ENCODE data around the gene PFKL. TPM values are rescaled to one million over a fixed set of nuclear protein-coding genes. Genes with fewer than 3 reads are reported as not detected.

The PFKL gene
- polyA plus RNA-seq, 1 donor (not counting 4 experiments of a cell fraction or from before 2014, with no cell fraction given), result 46.6 TPM

DNA sequence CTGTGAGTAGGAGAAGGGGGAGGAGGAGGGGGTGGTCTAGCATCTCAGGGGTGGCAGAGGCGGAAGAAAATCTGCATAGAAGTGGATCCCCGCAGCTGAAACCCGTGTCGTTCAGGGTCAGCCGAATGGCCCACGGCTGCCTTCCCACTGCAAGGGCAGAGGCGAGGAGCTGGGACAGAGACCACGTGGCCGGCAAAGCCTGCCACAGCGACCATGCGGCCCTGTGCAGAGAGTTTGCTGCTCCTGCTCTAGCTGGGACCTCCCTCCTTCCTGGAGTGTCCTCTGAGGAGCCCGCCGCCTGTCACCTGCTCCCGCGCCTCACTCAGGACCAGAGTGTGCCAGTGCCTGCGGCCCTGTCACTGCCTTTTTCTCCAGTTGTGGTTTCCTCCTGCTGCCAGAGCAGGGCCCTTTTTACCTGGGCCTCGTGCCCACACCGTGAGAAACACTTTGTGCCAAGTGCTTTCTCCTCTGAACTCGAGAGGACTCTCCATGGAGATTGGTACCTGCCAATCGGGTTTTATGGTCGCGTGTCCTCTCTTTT lies 48.1 kb downstream of the PFKL start:
- Histone ChIP-seq H3K4me2 (ENCODE audit: control insufficient read depth, extremely low read depth, insufficient read depth, low read depth, low read length) (no peak overlapping the region), H3K4me1 (ENCODE audit: control insufficient read depth, extremely low read depth, insufficient read depth, low read length) (no peaks in the 10 kb centered on the region), H3K9ac (ENCODE audit: control insufficient read depth, extremely low read depth, insufficient read depth, low read length) (no peak overlapping the region), H3K36me3 (ENCODE audit: control insufficient read depth in 2 of 2, extremely low read depth in 1 of 2, insufficient read depth in 2 of 2, low read length in 2 of 2) (no peaks in the 10 kb centered on the region), H4K20me1 (ENCODE audit: control insufficient read depth, extremely low read depth, insufficient read depth, low read length) (no peaks in the 10 kb centered on the region), H3K9me3 (ENCODE audit: control insufficient read depth, low read depth, low read length) (no peaks in the 10 kb centered on the region), H2AFZ (ENCODE audit: control insufficient read depth, low read length) (no peak overlapping the region), H3K27me3 (ENCODE audit: control insufficient read depth, extremely low read depth, insufficient read depth, low read length) (peaks cover 42% of the 10 kb centered on the region), H3K4me3 (ENCODE audit: control insufficient read depth in 2 of 3, extremely low read depth in 1 of 3, insufficient read depth in 2 of 3, low read depth in 1 of 3, low read length in 3 of 3) (no peak overlapping the region), H3K79me2 (ENCODE audit: control insufficient read depth, insufficient read depth, low read length) (no peaks in the 10 kb centered on the region), H3K27ac (ENCODE audit: control insufficient read depth, insufficient read depth, low read length) (no peak overlapping the region), H3K9me1 (ENCODE audit: control insufficient read depth, extremely low read depth, insufficient read depth, low read length) (no peaks in the 10 kb centered on the region)
- DNase-seq (ENCODE audit: low read depth, low spot score) (no peak), FAIRE-seq (no peak)
- dilution Hi-C loops (cut with MboI; ENCODE audit: extremely low pct_ligation_motif_present, low sequenced_read_pairs), result no loop called here
- TF ChIP-seq, protein P1, sequence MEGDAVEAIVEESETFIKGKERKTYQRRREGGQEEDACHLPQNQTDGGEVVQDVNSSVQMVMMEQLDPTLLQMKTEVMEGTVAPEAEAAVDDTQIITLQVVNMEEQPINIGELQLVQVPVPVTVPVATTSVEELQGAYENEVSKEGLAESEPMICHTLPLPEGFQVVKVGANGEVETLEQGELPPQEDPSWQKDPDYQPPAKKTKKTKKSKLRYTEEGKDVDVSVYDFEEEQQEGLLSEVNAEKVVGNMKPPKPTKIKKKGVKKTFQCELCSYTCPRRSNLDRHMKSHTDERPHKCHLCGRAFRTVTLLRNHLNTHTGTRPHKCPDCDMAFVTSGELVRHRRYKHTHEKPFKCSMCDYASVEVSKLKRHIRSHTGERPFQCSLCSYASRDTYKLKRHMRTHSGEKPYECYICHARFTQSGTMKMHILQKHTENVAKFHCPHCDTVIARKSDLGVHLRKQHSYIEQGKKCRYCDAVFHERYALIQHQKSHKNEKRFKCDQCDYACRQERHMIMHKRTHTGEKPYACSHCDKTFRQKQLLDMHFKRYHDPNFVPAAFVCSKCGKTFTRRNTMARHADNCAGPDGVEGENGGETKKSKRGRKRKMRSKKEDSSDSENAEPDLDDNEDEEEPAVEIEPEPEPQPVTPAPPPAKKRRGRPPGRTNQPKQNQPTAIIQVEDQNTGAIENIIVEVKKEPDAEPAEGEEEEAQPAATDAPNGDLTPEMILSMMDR (optimal IDR thresholded peaks at IDR 0.05 in 1 of 3, IDR thresholded peaks at IDR 0.05 in 1 of 3, conservative IDR thresholded peaks at IDR 0.05 in 1 of 3; ENCODE audit: extremely low read depth in 1 of 3, insufficient read depth in 2 of 3, low read length in 3 of 3), result no peak
- no peak for TF ChIP-seq EZH2 (IDR thresholded peaks at IDR 0.05; ENCODE audit: low read length)

DNA sequence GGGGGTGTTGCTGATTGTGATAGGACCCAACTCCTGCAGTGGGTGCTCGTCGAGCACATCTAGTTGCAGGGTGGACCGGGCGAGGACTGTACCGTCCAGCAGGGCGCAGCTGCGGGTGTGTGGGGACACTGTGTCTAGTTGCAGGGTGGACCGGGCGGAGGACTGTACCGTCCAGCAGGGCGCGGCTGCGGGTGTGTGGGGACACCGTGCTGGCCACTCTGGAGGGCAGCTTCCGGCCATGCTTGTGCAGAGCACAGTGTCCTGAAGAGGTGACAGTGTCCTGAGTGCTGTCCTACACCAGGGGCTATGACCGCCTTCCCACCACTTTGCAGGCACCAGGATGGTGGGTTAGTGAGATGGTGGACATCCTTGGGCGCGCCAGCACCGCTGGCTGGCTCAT lies 49.0 kb downstream of the PFKL start:
- no peaks in the 10 kb centered on the region for H3K79me2 ChIP-seq (ENCODE audit: control insufficient read depth, insufficient read depth, low read length)
- no peaks in the 10 kb centered on the region for H4K20me1 ChIP-seq (ENCODE audit: control insufficient read depth, extremely low read depth, insufficient read depth, low read length)
- dilution Hi-C loops (cut with MboI; ENCODE audit: extremely low pct_ligation_motif_present, low sequenced_read_pairs), result no loop called here
- no peak overlapping the region for H3K4me2 ChIP-seq (ENCODE audit: control insufficient read depth, extremely low read depth, insufficient read depth, low read depth, low read length)
- no peak overlapping the region for H3K4me3 ChIP-seq (ENCODE audit: control insufficient read depth in 2 of 3, extremely low read depth in 1 of 3, insufficient read depth in 2 of 3, low read depth in 1 of 3, low read length in 3 of 3)
- H3K9me3 ChIP-seq (ENCODE audit: control insufficient read depth, low read depth, low read length), result no peaks in the 10 kb centered on the region
- FAIRE-seq (no peak), DNase-seq (ENCODE audit: low read depth, low spot score) (no peak)
- no peaks in the 10 kb centered on the region for H3K36me3 ChIP-seq (ENCODE audit: control insufficient read depth in 2 of 2, extremely low read depth in 1 of 2, insufficient read depth in 2 of 2, low read length in 2 of 2)
- H3K4me1 ChIP-seq (ENCODE audit: control insufficient read depth, extremely low read depth, insufficient read depth, low read length), result no peaks in the 10 kb centered on the region
- no peak overlapping the region for H3K27ac ChIP-seq (ENCODE audit: control insufficient read depth, insufficient read depth, low read length)
- peaks cover 46% of the 10 kb centered on the region for H3K27me3 ChIP-seq (ENCODE audit: control insufficient read depth, extremely low read depth, insufficient read depth, low read length)
- TF ChIP-seq, protein P1 (optimal IDR thresholded peaks at IDR 0.05 in 1 of 3, IDR thresholded peaks at IDR 0.05 in 1 of 3, conservative IDR thresholded peaks at IDR 0.05 in 1 of 3; ENCODE audit: extremely low read depth in 1 of 3, insufficient read depth in 2 of 3, low read length in 3 of 3), result no peak
- no peak for TF ChIP-seq EZH2 (IDR thresholded peaks at IDR 0.05; ENCODE audit: low read length)
- H2AFZ ChIP-seq (ENCODE audit: control insufficient read depth, low read length), result no peak overlapping the region
- no peaks in the 10 kb centered on the region for H3K9me1 ChIP-seq (ENCODE audit: control insufficient read depth, extremely low read depth, insufficient read depth, low read length)
- no peak overlapping the region for H3K9ac ChIP-seq (ENCODE audit: control insufficient read depth, extremely low read depth, insufficient read depth, low read length)

Data from keratinocyte (primary cell).